GM18870 (cell line): ENCODE data around the gene CCDC85C.

Source experiments
- ATAC-seq: cut with Tn5 transposase; IDR thresholded peaks from one replicate; pipeline ENCODE4 v1.9.1; 2021; ENCODE audit warnings: moderate library complexity; ENCODE audit not compliant: unreplicated experiment

Gene CCDC85C

GRCh38 chr14:99608591-99608990, 4.6 kb upstream of the CCDC85C start:
- no peak for ATAC-seq

- no peak for ATAC-seq
These were observed 2.4 kb upstream of the CCDC85C start for GRCh38 chr14:99606359-99606758.

- ATAC-seq = no peak
These were observed 1.4 kb upstream of the CCDC85C start for GRCh38 chr14:99605299-99605961.

- no peak for ATAC-seq
These were observed 825 bp upstream of the CCDC85C start for GRCh38 chr14:99604766-99605298.

- ATAC-seq = no peak
These were observed 315 bp upstream of the CCDC85C start for GRCh38 chr14:99604278-99604765.

GRCh38 chr14:99602788-99603415, 1.1 kb downstream of the CCDC85C start:
- ATAC-seq = no peak

- ATAC-seq = no peak
These were observed 1.8 kb downstream of the CCDC85C start for GRCh38 chr14:99602054-99602787.

- ATAC-seq = no peak
These were observed 2.6 kb downstream of the CCDC85C start for GRCh38 chr14:99601361-99601831.

GRCh38 chr14:99600232-99600888, 3.6 kb downstream of the CCDC85C start:
- ATAC-seq = no peak

GRCh38 chr14:99599393-99599792, 4.6 kb downstream of the CCDC85C start:
- ATAC-seq = no peak

- no peak for ATAC-seq
These were observed 5.2 kb downstream of the CCDC85C start for GRCh38 chr14:99598774-99599173.

- no peak for ATAC-seq
These were observed 6.0 kb downstream of the CCDC85C start for GRCh38 chr14:99597911-99598600.

- ATAC-seq = no peak
These were observed 7.2 kb downstream of the CCDC85C start for GRCh38 chr14:99596772-99597171.

- ATAC-seq = no peak
These were observed 7.9 kb downstream of the CCDC85C start for GRCh38 chr14:99596071-99596627.

GRCh38 chr14:99595524-99595923, 8.5 kb downstream of the CCDC85C start:
- ATAC-seq = no peak

GRCh38 chr14:99595034-99595433, 9.0 kb downstream of the CCDC85C start:
- ATAC-seq = peak; percentile 97

- ATAC-seq = no peak
These were observed 9.8 kb downstream of the CCDC85C start for GRCh38 chr14:99593971-99594841.

- ATAC-seq = no peak
These were observed 10.9 kb downstream of the CCDC85C start for GRCh38 chr14:99592933-99593753.
